Head of caudate nucleus (tissue), 42 donors: ENCODE measurements around the gene ERMARD.

Experiments used
- DNase-seq, 42 donors: peaks; one replicate each; pipeline versions ENCODE4 v3.0.0 to v3.0.0-alpha.2; 2020 to 2021; ENCODE audit warnings: mixed read lengths in 7 of 42
- intact Hi-C: fragments of 100-400 bp; cut with DNase I; formaldehyde crosslinking; loops from one replicate; pipeline ENCODE4 v1.15.0; 2022

The ERMARD gene

DNA sequence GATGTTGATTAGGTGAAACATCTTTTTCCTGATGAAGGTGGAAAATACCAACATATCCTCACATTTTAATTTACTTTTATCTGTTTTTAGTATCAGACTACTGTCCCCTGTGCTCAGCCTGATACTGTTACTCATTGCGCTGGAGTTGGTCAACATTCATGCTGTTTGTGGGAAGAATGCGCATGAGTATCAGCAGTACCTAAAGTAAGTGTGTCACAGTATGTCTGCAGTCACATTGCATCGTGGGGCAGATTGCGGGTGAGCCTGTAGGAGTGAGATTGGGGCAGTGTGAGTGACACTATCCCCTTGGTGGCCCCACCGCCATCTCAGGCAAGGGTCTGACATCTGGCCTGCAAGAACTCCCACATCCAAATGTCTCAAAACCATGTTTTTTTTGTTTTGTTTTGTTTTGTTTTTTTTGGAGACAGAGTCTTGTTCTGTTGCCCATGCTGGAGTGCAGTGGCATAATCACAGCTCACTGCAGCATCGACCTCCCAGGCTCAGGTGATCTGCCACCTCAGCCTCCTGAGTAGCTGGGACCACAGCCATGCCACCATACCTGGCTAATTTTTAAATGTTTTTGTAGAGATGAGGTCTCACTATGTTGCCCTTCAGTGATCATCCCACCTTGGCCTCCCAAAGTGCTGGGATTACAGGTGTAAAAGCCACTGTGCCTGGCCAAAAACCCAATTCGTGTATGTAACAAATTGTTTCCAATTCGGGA is 27.8 kb downstream of the ERMARD start:
- DNase-seq = peak in 3 of 42 donors; percentile 24 to 38 (median 25)
- intact Hi-C loops = no loop called here

GRCh38 chr6:169779896-169780295 is 28.5 kb downstream of the ERMARD start:
- DNase-seq = peak in 2 of 42 donors; percentile 2 to 30
- intact Hi-C loops = no loop called here

- intact Hi-C loops = no loop called here
- peak in 2 of 42 donors; percentile 37 to 38 for DNase-seq
Measured at GRCh38 chr6:169780571-169781091, 29.2 kb downstream of the ERMARD start.

GRCh38 chr6:169782966-169783365 is 31.5 kb downstream of the ERMARD start:
- peak in 1 of 42 donors; percentile 22 for DNase-seq
- intact Hi-C loops = no loop called here

DNA sequence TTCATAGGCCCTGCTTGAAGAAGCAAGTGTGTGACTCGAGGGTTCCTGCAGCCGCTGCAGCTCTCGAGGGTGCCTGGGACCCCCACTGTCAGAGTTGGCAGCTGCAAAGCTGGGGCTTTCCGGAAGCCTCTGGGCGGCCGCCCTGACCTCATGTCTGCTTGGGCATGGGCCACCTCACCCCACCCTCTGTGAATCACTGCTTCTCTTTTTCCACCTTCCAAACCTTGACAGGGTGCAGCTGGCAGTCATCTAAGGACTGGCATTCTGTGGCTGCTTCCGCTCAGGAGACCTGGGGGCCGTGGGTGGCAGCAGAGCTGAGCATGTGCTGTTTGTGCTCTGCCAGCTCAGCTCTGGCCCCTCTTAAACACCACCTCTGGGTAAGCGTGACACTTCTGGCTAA is 32.0 kb downstream of the ERMARD start:
- peak in 1 of 42 donors; percentile 27 for DNase-seq
- intact Hi-C loops = no loop called here

GRCh38 chr6:169783971-169784820 is 32.8 kb downstream of the ERMARD start:
- DNase-seq = peak in 1 of 42 donors; percentile 38
- intact Hi-C loops = no loop called here

DNA sequence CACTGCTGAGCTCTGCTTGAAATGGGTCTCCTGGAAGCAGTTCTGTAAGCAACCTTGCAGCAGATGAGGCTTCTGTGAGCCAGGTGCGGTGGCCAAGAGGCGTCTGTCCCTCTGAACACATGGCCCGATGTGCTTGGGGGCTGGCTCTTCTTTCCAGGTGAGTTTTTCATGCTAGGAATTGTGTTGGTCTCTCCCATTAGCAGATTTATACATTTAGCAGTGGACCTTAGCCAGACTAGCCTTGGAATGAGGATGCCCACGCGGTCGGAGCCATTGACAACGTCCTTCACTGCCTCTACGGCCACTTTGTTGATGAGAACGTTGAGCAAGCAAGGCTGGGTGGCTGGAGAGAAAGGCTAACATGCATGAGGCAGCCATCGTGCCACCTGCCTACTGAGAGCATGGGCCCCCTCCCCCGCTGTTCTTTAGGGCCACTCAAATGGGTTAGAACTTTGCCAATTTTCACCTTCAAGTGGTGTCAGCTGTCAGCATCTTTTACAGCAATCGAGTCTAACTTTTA is 33.5 kb downstream of the ERMARD start:
- peak in 1 of 42 donors; percentile 33 for DNase-seq
- intact Hi-C loops = loop anchor here (5.0 kb wide), 1 partner anchor 747 kb away; no protein-coding TSS in a partner anchor

- intact Hi-C loops = loop anchor here (5.0 kb wide), 1 partner anchor 747 kb away; no protein-coding TSS in a partner anchor
- DNase-seq = peak in 1 of 42 donors; percentile 10
Measured at GRCh38 chr6:169785566-169785965, 34.1 kb downstream of the ERMARD start.

- intact Hi-C loops = loop anchor here (5.0 kb wide), 1 partner anchor 746 kb away; no protein-coding TSS in a partner anchor
- DNase-seq = peak in 1 of 42 donors; percentile 7
Measured at GRCh38 chr6:169786349-169786748, 34.9 kb downstream of the ERMARD start.

DNA sequence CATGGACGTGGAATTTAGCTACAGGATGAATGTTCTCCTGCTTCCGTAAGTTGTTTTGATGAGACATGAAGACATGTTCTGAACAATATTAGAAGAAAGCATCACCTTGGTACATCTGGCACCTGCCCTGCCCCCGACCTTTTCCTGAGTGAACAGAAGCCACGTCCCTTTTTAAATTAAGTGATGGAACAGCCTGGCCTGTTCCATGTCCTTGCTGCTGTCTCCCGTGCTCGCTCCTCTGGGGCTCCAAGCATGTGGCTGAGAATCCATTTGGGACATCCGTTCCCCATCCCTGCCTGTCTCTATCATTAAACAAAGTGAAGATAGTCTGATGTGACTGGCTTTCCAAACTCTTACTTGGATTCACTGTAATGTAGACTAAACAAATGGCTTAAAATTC is 36.4 kb downstream of the ERMARD start:
- intact Hi-C loops = loop anchor here (5.0 kb wide), 1 partner anchor 745 kb away; no protein-coding TSS in a partner anchor
- peak in 1 of 42 donors; percentile 9 for DNase-seq

- intact Hi-C loops = loop anchor here (5.0 kb wide), 1 partner anchor 744 kb away; no protein-coding TSS in a partner anchor
- no peak for DNase-seq
Measured at GRCh38 chr6:169788809-169789145, 37.4 kb downstream of the ERMARD start.

DNA sequence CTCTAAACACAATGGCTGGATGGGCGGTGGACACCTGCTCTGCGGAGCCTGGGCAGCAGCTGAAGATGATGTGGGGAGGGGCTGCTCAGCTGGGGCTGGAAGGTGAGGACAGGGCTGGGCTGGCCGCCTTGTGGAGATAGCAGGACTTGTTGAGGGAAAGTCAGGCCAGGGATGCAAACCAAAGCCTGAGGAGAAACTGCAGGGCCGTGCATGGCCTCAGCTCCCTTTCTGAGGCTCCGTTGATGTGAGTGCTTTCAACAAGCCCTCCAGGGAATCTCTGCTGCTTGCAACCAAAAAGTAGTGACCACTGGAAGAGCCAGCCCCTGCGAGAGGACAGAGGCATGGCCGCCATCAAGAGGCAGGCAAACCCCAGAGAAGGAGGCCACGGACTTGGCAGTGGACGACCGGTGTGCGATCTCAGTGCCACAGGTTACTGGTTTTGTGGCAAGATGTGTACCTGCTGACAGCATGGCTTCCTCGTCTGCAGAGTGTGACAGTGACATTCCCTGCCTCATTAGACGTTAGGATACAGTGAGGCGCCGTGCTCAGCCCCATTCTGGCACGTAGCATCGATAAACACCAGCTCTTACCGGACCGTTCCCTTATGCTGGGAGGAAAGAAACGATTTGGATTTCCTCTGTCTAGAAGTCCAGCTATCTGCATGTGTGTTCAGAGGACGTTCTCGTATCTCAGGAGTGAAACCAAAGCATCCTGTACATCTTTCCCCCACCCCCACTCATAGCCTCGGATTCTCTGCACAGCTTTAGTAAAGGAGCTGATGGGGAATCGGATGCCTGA is 37.9 kb downstream of the ERMARD start:
- DNase-seq = peak in 2 of 42 donors; percentile 16 to 42
- intact Hi-C loops = loop anchor here (5.0 kb wide), 1 partner anchor 743 kb away; no protein-coding TSS in a partner anchor

- peak; percentile 47 to 93 (median 84) for DNase-seq
- intact Hi-C loops = loop anchor here (5.0 kb wide), 1 partner anchor 742 kb away; no protein-coding TSS in a partner anchor
Measured at GRCh38 chr6:169789944-169790927, 38.8 kb downstream of the ERMARD start.

DNA sequence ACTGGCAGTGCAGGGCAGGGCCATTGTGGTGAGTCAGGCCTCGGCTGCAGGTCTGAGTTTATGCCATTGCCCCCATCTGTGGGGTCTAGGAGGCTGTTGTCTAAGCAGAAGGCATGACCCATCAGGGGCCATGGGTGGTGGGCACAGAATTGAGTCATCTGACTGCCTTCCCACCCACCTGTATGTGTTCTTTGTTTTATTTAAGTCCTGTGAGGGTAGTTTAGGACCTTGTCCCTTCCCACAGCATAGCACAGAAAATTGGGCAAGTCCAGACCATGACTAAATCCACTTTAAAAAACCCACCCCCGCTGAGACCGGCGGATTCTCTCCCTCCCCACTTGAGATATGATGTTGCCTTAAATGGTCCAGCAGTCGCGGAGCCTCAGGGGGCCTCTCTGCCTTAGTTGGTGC is 40.3 kb downstream of the ERMARD start:
- intact Hi-C loops = no loop called here
- peak in 1 of 42 donors; percentile 31 for DNase-seq

GRCh38 chr6:169792306-169793015 is 41.0 kb downstream of the ERMARD start:
- intact Hi-C loops = no loop called here

GRCh38 chr6:169793408-169793807 is 42.0 kb downstream of the ERMARD start:
- intact Hi-C loops = no loop called here
- peak in 2 of 42 donors; percentile 30 for DNase-seq

More at GRCh38 chr6:169792306-169793015, 41.0 kb downstream of the ERMARD start:
- peak in 2 of 42 donors; percentile 16 to 29 for DNase-seq
